Testis (tissue), 3 donors: Measurements from ENCODE around the gene RNF44. TPM values are rescaled to one million over a fixed set of nuclear protein-coding genes. Genes with fewer than 3 reads are reported as not detected.
"Not testable (repeated sequence)": the region's sequence is repeated elsewhere in the genome, so short reads cannot be mapped to it uniquely, and the experiment has no call there.

Experiments
- DNase-seq: peaks from one replicate; pipeline ENCODE4 v3.0.0-alpha.2; 2019
- H3K27ac ChIP-seq, 2 donors: fragments of 200-600 bp; sonication (generic); one replicate each; pipeline ENCODE4 v1.5.1; 2019
- H3K27me3 ChIP-seq: fragments of 200-600 bp; sonication (generic); one replicate; pipeline ENCODE4 v1.5.1; 2019
- H3K36me3 ChIP-seq: fragments of 200-600 bp; sonication (generic); one replicate; pipeline ENCODE4 v1.5.1; 2017; ENCODE audit warnings: low read depth; ENCODE audit errors: missing control alignments
- H3K4me1 ChIP-seq: fragments of 200-600 bp; sonication (generic); one replicate; pipeline ENCODE4 v1.5.1; 2019
- H3K4me3 ChIP-seq, 2 donors: fragments of 200-600 bp; sonication (generic); one replicate each; pipeline ENCODE4 v1.5.1; 2017 to 2019
- H3K9me3 ChIP-seq: fragments of 200-600 bp; sonication (generic); one replicate; pipeline ENCODE4 v1.5.1; 2017
- POLR2A ChIP-seq: fragments of 450-650 bp; IDR thresholded peaks from one replicate; pipeline ENCODE4 v1.6.1; 2017; ENCODE audit warnings: antibody characterized with exemption, mild to moderate bottlenecking, moderate library complexity
- WGBS, 2 donors: methylation state at CpG; one replicate each; pipeline ENCODE4 v1.1.5; 2018; 5-methylcytosine and 5-hydroxymethylcytosine counted together
- intact Hi-C: fragments of 100-400 bp; cut with DNase I; formaldehyde crosslinking; loops from one replicate; pipeline ENCODE4 v1.15.1; 2023; ENCODE audit warnings: low total_unique reads
- polyA plus RNA-seq: library from polyadenylated mRNA; stranded (reverse); fragments of 350-450 nt; fragmentation: Illumina TruSeq; extraction: RNeasy Lipid Tissue Mini Kit (QIAGEN cat#74804); gene quantifications from one replicate; pipeline ENCODE4 v1.2.3, GENCODE V29; 2014; ENCODE audit warnings: low read depth, low replicate concordance; ENCODE audit not compliant: insufficient read depth
- total RNA-seq, 2 donors: library from RNA; depleted of rRNA; stranded (reverse); fragments of >200 nt; gene quantifications; one replicate each; pipeline ENCODE4 v1.2.3, GENCODE V29; 2016
- TF ChIP-seq, protein P1 (sequence below), 3 experiments: fragments of 450-650 bp in 2 of 3; fragments of 200-600 bp in 1 of 3; sonication (generic) in 1 of 3; IDR thresholded peaks; one replicate each; pipeline ENCODE4 v1.5.1; 2016 to 2019; ENCODE audit warnings: antibody characterized with exemption in 3 of 3, mild to moderate bottlenecking in 2 of 3, moderate library complexity in 1 of 3

Gene RNF44
- total and polyA plus RNA-seq, 3 donors from 2014 or later, result 57.2 to 64.7 (median 60.1) TPM

DNA sequence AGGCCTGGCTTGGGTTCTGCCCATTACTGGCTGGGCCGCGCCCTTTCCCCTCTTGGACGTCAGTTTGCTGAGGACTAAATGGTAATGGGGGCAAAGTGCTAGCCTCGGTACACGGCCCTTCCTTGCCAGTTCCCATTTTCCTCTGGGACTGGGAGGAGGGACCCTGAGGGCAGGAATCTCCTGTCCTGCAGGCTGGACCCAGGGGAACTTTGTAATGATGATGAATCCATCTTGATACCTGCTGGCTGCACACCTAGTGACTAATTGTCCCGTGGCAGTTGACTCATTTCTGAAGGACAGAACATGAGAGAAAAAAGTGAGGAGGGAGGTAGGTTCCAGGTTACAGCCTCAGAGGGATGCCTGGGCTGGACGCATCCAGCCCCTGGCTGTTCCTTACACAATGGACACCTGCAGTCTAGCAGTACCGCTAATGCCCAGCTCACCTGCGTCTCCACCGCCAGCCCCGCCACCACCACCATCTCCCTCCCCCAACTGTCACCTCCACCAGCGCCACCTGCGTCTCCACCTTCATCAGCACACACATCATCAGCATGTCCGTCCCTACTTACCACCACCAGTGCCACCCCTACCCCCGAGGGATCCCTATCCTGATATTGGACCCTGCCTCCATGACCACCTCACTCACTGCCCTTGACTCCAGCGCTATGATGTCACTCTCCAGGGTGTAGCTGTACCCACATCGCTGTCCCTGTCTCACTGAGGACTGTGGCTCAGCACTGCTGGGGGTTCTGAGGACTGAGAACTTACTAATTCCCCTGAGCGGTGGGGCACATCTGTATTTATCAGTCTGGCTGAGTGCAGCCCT lies 16.3 kb upstream of the RNF44 start:
- Histone ChIP-seq H3K36me3 (no peaks in the 10 kb centered on the region), H3K4me3 (no peak overlapping the region), H3K27me3 (no peaks in the 10 kb centered on the region), H3K27ac (no peak overlapping the region), H3K9me3 (no peaks in the 10 kb centered on the region), H3K4me1 (no peaks in the 10 kb centered on the region)
- DNase-seq, result no peak
- TF ChIP-seq, protein P1, sequence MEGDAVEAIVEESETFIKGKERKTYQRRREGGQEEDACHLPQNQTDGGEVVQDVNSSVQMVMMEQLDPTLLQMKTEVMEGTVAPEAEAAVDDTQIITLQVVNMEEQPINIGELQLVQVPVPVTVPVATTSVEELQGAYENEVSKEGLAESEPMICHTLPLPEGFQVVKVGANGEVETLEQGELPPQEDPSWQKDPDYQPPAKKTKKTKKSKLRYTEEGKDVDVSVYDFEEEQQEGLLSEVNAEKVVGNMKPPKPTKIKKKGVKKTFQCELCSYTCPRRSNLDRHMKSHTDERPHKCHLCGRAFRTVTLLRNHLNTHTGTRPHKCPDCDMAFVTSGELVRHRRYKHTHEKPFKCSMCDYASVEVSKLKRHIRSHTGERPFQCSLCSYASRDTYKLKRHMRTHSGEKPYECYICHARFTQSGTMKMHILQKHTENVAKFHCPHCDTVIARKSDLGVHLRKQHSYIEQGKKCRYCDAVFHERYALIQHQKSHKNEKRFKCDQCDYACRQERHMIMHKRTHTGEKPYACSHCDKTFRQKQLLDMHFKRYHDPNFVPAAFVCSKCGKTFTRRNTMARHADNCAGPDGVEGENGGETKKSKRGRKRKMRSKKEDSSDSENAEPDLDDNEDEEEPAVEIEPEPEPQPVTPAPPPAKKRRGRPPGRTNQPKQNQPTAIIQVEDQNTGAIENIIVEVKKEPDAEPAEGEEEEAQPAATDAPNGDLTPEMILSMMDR (IDR thresholded peaks at IDR 0.05), result no peak
- no peak for TF ChIP-seq POLR2A
- 72 to 80% methylated on average over 17 of the region's 18 CpGs for WGBS, 2 donors
- intact Hi-C loops, result loop anchor here (5.0 kb wide), 1 partner anchor 511 kb away; no protein-coding TSS in a partner anchor

DNA sequence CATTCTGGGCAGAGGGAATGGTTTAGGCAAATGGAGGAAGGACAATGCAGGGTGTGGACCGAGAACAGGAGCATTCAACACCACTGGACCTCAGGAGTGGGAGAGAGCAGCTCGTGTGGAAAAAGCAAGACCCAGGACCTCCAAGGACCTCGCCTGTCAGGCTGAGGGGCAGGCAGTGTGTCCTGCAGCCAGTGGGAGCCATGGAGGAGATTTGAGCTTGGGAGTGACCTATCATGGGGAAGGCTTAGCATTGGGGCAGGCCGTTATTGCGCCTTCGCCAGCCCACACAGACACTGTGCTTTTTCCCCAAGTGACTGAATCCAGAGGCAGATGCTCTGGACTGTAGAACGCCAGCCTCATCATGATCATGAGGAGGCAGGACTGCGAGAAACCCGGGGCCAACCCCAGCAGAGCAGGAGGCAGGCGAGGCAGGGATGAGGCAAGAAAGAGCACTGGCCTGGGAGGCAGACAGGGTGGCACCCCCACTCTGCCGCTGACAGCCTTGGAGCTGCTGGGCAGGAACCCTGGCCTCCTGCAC lies 15.2 kb upstream of the RNF44 start:
- no peaks in the 10 kb centered on the region for H3K36me3 ChIP-seq
- H3K27me3 ChIP-seq, result no peaks in the 10 kb centered on the region
- WGBS, 2 donors, result 71 to 88% methylated on average over 6 to 11 of the region's 11 CpGs
- no peak overlapping the region for H3K4me3 ChIP-seq
- intact Hi-C loops, result loop anchor here (5.0 kb wide), 1 partner anchor 510 kb away; no protein-coding TSS in a partner anchor
- H3K4me1 ChIP-seq, result no peaks in the 10 kb centered on the region
- H3K27ac ChIP-seq, result no peak overlapping the region
- TF ChIP-seq, protein P1 (IDR thresholded peaks at IDR 0.05), result no peak
- TF ChIP-seq POLR2A, result no peak
- no peak for DNase-seq
- no peaks in the 10 kb centered on the region for H3K9me3 ChIP-seq

DNA sequence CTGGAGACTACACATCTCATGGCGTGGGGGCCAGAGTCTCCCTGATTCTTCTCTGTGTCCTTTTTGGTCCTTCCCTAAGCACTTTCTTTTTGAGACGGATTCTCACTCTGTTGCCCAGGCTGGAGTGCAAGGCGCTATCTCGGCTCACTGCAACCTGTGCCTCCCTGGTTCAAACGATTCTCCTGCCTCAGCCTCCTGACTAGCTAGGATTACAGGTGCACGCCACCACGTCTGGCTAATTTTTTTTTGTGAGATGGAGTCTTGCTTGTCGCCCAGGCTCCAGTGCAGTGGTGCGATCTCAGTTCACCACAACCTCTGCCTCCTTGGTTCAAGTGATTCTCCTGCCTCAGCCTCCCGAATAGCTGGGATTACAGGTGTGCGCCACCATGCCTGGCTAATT lies 13.7 kb upstream of the RNF44 start:
- 84 to 87% methylated on average over 11 of the region's 11 CpGs for WGBS, 2 donors
- H3K36me3 ChIP-seq, H3K4me1 ChIP-seq, DNase-seq, H3K27me3 ChIP-seq, H3K27ac ChIP-seq, H3K9me3 ChIP-seq, H3K4me3 ChIP-seq: not testable (repeated sequence)
- intact Hi-C loops, result loop anchor here (5.0 kb wide), 1 partner anchor 509 kb away; no protein-coding TSS in a partner anchor

- Histone ChIP-seq H3K4me1 (no peaks in the 10 kb centered on the region), H3K27me3 (no peaks in the 10 kb centered on the region), H3K27ac (no peak overlapping the region), H3K4me3 (no peak overlapping the region), H3K36me3 (no peaks in the 10 kb centered on the region), H3K9me3 (no peaks in the 10 kb centered on the region)
- WGBS, 2 donors, result 83 to 84% methylated on average over 15 to 16 of the region's 16 CpGs
- DNase-seq, result no peak
- intact Hi-C loops, result loop anchor here (5.0 kb wide), 1 partner anchor 508 kb away; no protein-coding TSS in a partner anchor
- TF ChIP-seq, protein P1 (IDR thresholded peaks at IDR 0.05), result no peak
- TF ChIP-seq POLR2A, result no peak
Observed at GRCh38 chr5:176550275-176550831, 13.2 kb upstream of the RNF44 start.

- Histone ChIP-seq H3K4me1 (no peaks in the 10 kb centered on the region), H3K27ac (no peak overlapping the region), H3K4me3 (no peak overlapping the region), H3K9me3 (no peaks in the 10 kb centered on the region), H3K27me3 (no peaks in the 10 kb centered on the region), H3K36me3 (no peaks in the 10 kb centered on the region)
- no peak for DNase-seq
- WGBS, 2 donors, result 90% methylated on average over 7 of the region's 7 CpGs; no CpG with 5 or more reads in 1 of the 2 donors
- intact Hi-C loops, result loop anchor here (5.0 to 10.0 kb wide), 2 partner anchors 85 to 508 kb away; partner anchors contain the start of genes EIF4E1B and SNCB
- no peak for TF ChIP-seq POLR2A
- TF ChIP-seq, protein P1 (IDR thresholded peaks at IDR 0.05), result no peak
Observed at GRCh38 chr5:176549871-176550270, 12.7 kb upstream of the RNF44 start.
